ENCODE results near the gene GABRB2.
"Not testable (repeated sequence)": the region's sequence is repeated elsewhere in the genome, so short reads cannot be mapped to it uniquely, and the experiment has no call there.

GABRB2 gene

GRCh38 chr5:161546470-161547301 is at the start of gene GABRB2:
Gene GABRB2, minus strand, starts transcription at chr5:161546725. Its CDS starts 82 bp downstream, at chr5:161546643.
- peak; percentile 12 to 34 for DNase-seq

- no peak for DNase-seq
Observed at GRCh38 chr5:161585798-161586197, 39.3 kb upstream of the GABRB2 start.

- no peak for DNase-seq
Observed at GRCh38 chr5:161580621-161581020, 34.1 kb upstream of the GABRB2 start.

GRCh38 chr5:161572914-161573313 is 26.4 kb upstream of the GABRB2 start:
- no peak for DNase-seq

GRCh38 chr5:161566081-161566480 is 19.6 kb upstream of the GABRB2 start:
- no peak for DNase-seq

GRCh38 chr5:161562446-161562845 is 15.9 kb upstream of the GABRB2 start:
- DNase-seq = no peak

- DNase-seq = no peak
Observed at GRCh38 chr5:161549106-161549505, 2.6 kb upstream of the GABRB2 start.

- DNase-seq = no peak
Observed at GRCh38 chr5:161548487-161549094, 2.1 kb upstream of the GABRB2 start.

- peak in 1 of 2 experiments; percentile 7 for DNase-seq
Observed at GRCh38 chr5:161547738-161548486, 1.4 kb upstream of the GABRB2 start.

- no peak for DNase-seq
Observed at GRCh38 chr5:161547406-161547737, 847 bp upstream of the GABRB2 start.

GRCh38 chr5:161546095-161546469 is 443 bp downstream of the GABRB2 start:
- no peak for DNase-seq

GRCh38 chr5:161545344-161546094 is 1.0 kb downstream of the GABRB2 start:
- no peak for DNase-seq

GRCh38 chr5:161544350-161544765 is 2.2 kb downstream of the GABRB2 start:
- peak; percentile 42 to 53 for DNase-seq

GRCh38 chr5:161539016-161539415 is 7.5 kb downstream of the GABRB2 start:
- no peak for DNase-seq

- no peak for DNase-seq
Observed at GRCh38 chr5:161535762-161536161, 10.8 kb downstream of the GABRB2 start.

- DNase-seq = no peak
Observed at GRCh38 chr5:161530700-161531099, 15.8 kb downstream of the GABRB2 start.

GRCh38 chr5:161513942-161514341 is 32.6 kb downstream of the GABRB2 start:
- no peak for DNase-seq

GRCh38 chr5:161507591-161507990 is 38.9 kb downstream of the GABRB2 start:
- DNase-seq = no peak

GRCh38 chr5:161505160-161505559 is 41.4 kb downstream of the GABRB2 start:
- DNase-seq = not testable (repeated sequence)

GRCh38 chr5:161498531-161498930 is 48.0 kb downstream of the GABRB2 start:
- no peak for DNase-seq

- DNase-seq = no peak
Observed at GRCh38 chr5:161483721-161484120, 62.8 kb downstream of the GABRB2 start.

GRCh38 chr5:161481922-161482321 is 64.6 kb downstream of the GABRB2 start:
- DNase-seq = no peak
